Suppressor macrophage (primary cell): ENCODE results near the gene INPP4B.

Experiments used
- DNase-seq, 4 experiments: peaks; one replicate each; pipeline ENCODE4 v3.0.0-alpha.2; 2020 to 2022

INPP4B gene

GRCh38 chr4:142281999-142282398, 564.1 kb downstream of the INPP4B start:
- DNase-seq = no peak

- DNase-seq = peak in 3 of 4 experiments; percentile 8 to 28 (median 17)
Observed at GRCh38 chr4:142278663-142279062, 567.4 kb downstream of the INPP4B start.

- DNase-seq = no peak
Observed at GRCh38 chr4:142278171-142278570, 567.9 kb downstream of the INPP4B start.

GRCh38 chr4:142274137-142274536, 572.0 kb downstream of the INPP4B start:
- DNase-seq = no peak

- DNase-seq = no peak
Observed at GRCh38 chr4:142272452-142272851, 573.6 kb downstream of the INPP4B start.

- no peak for DNase-seq
Observed at GRCh38 chr4:142271832-142272231, 574.3 kb downstream of the INPP4B start.

GRCh38 chr4:142267101-142267500, 579.0 kb downstream of the INPP4B start:
- no peak for DNase-seq

GRCh38 chr4:142265946-142266345, 580.2 kb downstream of the INPP4B start:
- DNase-seq = no peak

GRCh38 chr4:142265536-142265935, 580.6 kb downstream of the INPP4B start:
- DNase-seq = no peak

- DNase-seq = no peak
Observed at GRCh38 chr4:142264961-142265360, 581.1 kb downstream of the INPP4B start.

GRCh38 chr4:142262956-142263355, 583.1 kb downstream of the INPP4B start:
- DNase-seq = no peak

- DNase-seq = no peak
Observed at GRCh38 chr4:142248946-142249345, 597.2 kb downstream of the INPP4B start.

- no peak for DNase-seq
Observed at GRCh38 chr4:142243255-142243654, 602.8 kb downstream of the INPP4B start.

- DNase-seq = no peak
Observed at GRCh38 chr4:142242156-142242555, 603.9 kb downstream of the INPP4B start.

- DNase-seq = no peak
Observed at GRCh38 chr4:142238589-142238988, 607.5 kb downstream of the INPP4B start.

- DNase-seq = no peak
Observed at GRCh38 chr4:142236268-142236667, 609.8 kb downstream of the INPP4B start.

GRCh38 chr4:142231787-142232186, 614.3 kb downstream of the INPP4B start:
- no peak for DNase-seq

GRCh38 chr4:142230991-142231390, 615.1 kb downstream of the INPP4B start:
- DNase-seq = no peak

- DNase-seq = no peak
Observed at GRCh38 chr4:142226014-142226413, 620.1 kb downstream of the INPP4B start.

GRCh38 chr4:142222127-142222526, 624.0 kb downstream of the INPP4B start:
- no peak for DNase-seq

GRCh38 chr4:142218726-142219125, 627.4 kb downstream of the INPP4B start:
- no peak for DNase-seq

GRCh38 chr4:142211444-142211843, 634.7 kb downstream of the INPP4B start:
- no peak for DNase-seq

- no peak for DNase-seq
Observed at GRCh38 chr4:142203505-142203904, 642.6 kb downstream of the INPP4B start.

- no peak for DNase-seq
Observed at GRCh38 chr4:142202404-142203332, 643.4 kb downstream of the INPP4B start.

- DNase-seq = no peak
Observed at GRCh38 chr4:142201041-142201440, 645.1 kb downstream of the INPP4B start.
